GM20000 (cell line): ENCODE data around the gene ENDOG.
A peak's percentile ranks its signal among the peaks of the same experiment; 100 is the strongest.

Experiments used
- DNase-seq: peaks from one replicate; pipeline ENCODE4 v3.0.0; 2012; ENCODE audit warnings: low spot score
- TF ChIP-seq, protein P1 (sequence below): IDR thresholded peaks from 2 replicates; pipeline ENCODE4 v1.5.1; 2012; ENCODE audit warnings: mild to moderate bottlenecking, control low read depth; ENCODE audit errors: extremely low read depth, missing control alignments

ENDOG gene

GRCh38 chr9:128835246-128836210, 17.2 kb downstream of the ENDOG start:
- DNase-seq = no peak
- TF ChIP-seq, protein P1, sequence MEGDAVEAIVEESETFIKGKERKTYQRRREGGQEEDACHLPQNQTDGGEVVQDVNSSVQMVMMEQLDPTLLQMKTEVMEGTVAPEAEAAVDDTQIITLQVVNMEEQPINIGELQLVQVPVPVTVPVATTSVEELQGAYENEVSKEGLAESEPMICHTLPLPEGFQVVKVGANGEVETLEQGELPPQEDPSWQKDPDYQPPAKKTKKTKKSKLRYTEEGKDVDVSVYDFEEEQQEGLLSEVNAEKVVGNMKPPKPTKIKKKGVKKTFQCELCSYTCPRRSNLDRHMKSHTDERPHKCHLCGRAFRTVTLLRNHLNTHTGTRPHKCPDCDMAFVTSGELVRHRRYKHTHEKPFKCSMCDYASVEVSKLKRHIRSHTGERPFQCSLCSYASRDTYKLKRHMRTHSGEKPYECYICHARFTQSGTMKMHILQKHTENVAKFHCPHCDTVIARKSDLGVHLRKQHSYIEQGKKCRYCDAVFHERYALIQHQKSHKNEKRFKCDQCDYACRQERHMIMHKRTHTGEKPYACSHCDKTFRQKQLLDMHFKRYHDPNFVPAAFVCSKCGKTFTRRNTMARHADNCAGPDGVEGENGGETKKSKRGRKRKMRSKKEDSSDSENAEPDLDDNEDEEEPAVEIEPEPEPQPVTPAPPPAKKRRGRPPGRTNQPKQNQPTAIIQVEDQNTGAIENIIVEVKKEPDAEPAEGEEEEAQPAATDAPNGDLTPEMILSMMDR = no peak

- TF ChIP-seq, protein P1 = no peak
- DNase-seq = peak; percentile 2
Observed at GRCh38 chr9:128836509-128837145, 18.3 kb downstream of the ENDOG start.

- TF ChIP-seq, protein P1 = no peak
- DNase-seq = peak; percentile 6
Observed at GRCh38 chr9:128838338-128838737, 20.0 kb downstream of the ENDOG start.

GRCh38 chr9:128840524-128840923, 22.2 kb downstream of the ENDOG start:
- TF ChIP-seq, protein P1 = no peak
- no peak for DNase-seq

DNA sequence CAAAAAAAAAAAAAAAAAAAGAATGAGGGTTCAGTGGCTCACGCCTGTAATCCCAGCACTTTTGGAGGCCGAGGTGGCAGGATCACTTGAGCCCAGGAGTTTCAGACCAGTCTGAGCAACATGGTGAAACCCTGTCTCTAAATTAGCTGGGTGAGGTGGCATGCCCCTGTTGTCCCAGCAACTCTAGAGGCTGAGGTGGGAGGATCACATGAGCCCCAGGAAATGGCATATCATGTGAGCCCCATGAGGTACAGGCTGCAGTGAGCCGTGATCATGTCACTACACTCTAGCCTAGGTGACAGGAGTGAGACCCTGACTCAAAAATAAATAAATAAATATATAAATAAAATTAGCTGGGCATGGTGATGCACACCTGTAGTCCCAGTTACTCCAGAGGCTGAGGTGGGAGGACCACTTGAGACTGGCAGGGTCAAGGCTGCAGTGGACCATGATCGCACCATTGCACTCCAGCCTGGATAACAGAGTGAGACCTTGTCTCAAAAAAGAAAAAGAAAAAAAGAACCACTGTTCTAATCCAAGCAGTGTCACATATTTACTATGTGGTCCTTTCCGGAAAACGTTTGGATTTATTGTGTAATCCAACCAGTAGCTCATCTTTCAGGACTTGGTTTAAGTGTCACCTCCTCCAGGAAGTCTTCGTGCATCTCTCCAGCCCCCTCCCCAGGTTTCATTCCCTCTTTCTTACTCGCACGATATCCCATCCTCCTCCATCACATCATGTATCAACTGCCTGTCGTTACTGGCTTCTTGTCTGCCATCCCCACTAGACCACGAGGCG, 23.6 kb downstream of the ENDOG start:
- TF ChIP-seq, protein P1 = no peak
- no peak for DNase-seq

DNA sequence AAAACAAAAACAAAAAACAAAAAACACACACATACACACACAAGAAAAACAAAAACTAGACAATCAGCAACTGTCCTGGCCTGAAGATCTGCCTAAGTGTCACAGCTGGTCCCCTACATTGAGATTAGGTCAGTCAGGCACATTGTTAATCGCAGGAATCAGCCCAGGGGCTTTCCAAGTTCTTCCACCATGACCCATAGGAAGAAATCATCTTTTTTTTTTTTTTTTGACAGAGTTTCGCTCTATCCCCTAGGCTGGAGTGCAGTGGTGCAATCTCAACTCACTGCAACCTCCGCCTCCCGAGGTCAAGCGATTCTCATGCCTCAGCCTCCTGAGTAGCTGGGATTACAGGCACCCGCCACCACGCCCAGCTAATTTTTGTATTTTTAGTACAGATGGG, 24.9 kb downstream of the ENDOG start:
- peak; percentile 3 for DNase-seq

DNA sequence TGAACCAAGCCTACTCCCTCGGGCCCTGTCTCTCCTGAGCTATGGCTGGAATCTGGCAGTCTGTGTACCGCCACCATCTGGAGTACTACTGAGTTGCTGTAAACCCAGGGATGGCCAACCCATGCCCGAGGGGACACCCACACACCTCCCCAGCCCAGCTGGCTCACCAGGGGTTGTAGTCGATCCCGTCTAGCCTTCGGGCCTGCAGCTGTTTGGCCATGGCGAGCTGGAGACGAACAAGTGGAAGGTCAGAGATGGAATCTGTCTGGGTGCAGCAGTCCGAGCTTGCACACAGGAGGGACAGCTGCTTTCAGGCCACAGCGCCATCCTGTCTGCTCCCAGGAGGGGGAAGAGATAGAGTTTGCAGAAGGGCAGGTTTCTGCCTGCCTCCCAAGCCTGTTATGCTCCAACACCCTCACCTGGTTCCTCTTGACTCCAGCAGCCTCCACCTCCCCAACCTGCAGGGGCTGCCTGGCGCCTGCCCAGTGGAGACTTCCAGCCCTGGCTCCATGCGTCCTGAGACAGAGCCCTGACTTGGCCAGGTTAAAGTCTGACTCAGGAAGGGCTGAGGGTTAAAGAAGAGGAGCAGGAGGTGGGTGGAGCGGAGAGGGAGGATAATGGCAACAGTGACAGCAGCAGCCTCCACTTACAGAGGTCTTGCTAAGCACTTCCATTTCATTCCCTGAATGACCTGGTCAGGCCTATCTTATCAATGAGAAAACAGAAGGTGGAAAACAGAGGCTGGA, 27.1 kb downstream of the ENDOG start:
- peak; percentile 3 for DNase-seq
- TF ChIP-seq, protein P1 = no peak
